ENCODE results near the gene RSU1. TPM values are rescaled to one million over a fixed set of nuclear protein-coding genes. Genes with fewer than 3 reads are reported as not detected.

RSU1 gene
- polyA plus RNA-seq, 3 donors: 45.7 to 111 (median 100) TPM

GRCh38 chr10:16674147-16674703 lies 143.0 kb downstream of the RSU1 start:
- H2AFZ ChIP-seq (ENCODE audit: insufficient read depth, low read depth, low read length, poor library complexity, severe bottlenecking): no peak overlapping the region
- H3K4me3 ChIP-seq (replicated peaks in 1 of 3; ENCODE audit: low read depth in 2 of 3, low read length in 3 of 3): no peak overlapping the region
- no peaks in the 10 kb centered on the region for H4K20me1 ChIP-seq (ENCODE audit: insufficient read depth, low read length)
- no peak overlapping the region for H3K4me3 Mint-ChIP-seq
- H3K27ac Mint-ChIP-seq: no peak overlapping the region
- DNase-seq: no peak
- peaks cover 0 to 3% (median 1%) of the 10 kb centered on the region in 3 donors for H3K27me3 Mint-ChIP-seq (ENCODE audit: low read depth in 3 of 3)
- H3K4me1 ChIP-seq (ENCODE audit: control insufficient read depth in 1 of 2, insufficient read depth in 2 of 2, low read length in 2 of 2): no peaks in the 10 kb centered on the region
- H3K36me3 Mint-ChIP-seq: peaks cover 17 to 24% of the 10 kb centered on the region in 2 donors
- peaks cover 0 to 8% (median 5%) of the 10 kb centered on the region in 7 donors for H3K9me3 Mint-ChIP-seq
- H3K4me2 ChIP-seq (replicated peaks; ENCODE audit: extremely low read depth, low read length, poor library complexity, severe bottlenecking): no peak overlapping the region
- intact Hi-C loops (cut with micrococcal nuclease): no loop called here
- no peaks in the 10 kb centered on the region for H3K9me3 ChIP-seq (replicated peaks in 1 of 2; ENCODE audit: control insufficient read depth in 1 of 2, insufficient read depth in 1 of 2, low read length in 2 of 2)
- no peak for TF ChIP-seq CTCF (IDR thresholded peaks at IDR 0.05)
- no peaks in the 10 kb centered on the region for H3K27me3 ChIP-seq (ENCODE audit: control insufficient read depth in 2 of 2, insufficient read depth in 2 of 2, low read length in 2 of 2)
- H3K79me2 ChIP-seq (ENCODE audit: insufficient read depth, low read length): no peaks in the 10 kb centered on the region
- no peak overlapping the region for H3K27ac ChIP-seq (ENCODE audit: low read depth in 1 of 2, low read length in 2 of 2)
- H3K4me1 Mint-ChIP-seq: no peaks in the 10 kb centered on the region
- H3K9ac ChIP-seq (ENCODE audit: insufficient read depth, low read length, poor library complexity, severe bottlenecking): no peak overlapping the region
- WGBS (ENCODE audit: insufficient coverage): 98% methylated on average over 7 of the region's 9 CpGs
- no peaks in the 10 kb centered on the region for H3K36me3 ChIP-seq (replicated peaks in 1 of 2; ENCODE audit: control insufficient read depth in 1 of 2, insufficient read depth in 2 of 2, low read length in 2 of 2)

- Histone ChIP-seq H3K79me2 (ENCODE audit: insufficient read depth, low read length) (no peaks in the 10 kb centered on the region), H3K4me1 (ENCODE audit: control insufficient read depth in 1 of 2, insufficient read depth in 2 of 2, low read length in 2 of 2) (no peaks in the 10 kb centered on the region), H3K27ac (ENCODE audit: low read depth in 1 of 2, low read length in 2 of 2) (no peak overlapping the region), H3K9ac (ENCODE audit: insufficient read depth, low read length, poor library complexity, severe bottlenecking) (no peak overlapping the region), H2AFZ (ENCODE audit: insufficient read depth, low read depth, low read length, poor library complexity, severe bottlenecking) (no peak overlapping the region), H3K4me3 (replicated peaks in 1 of 3; ENCODE audit: low read depth in 2 of 3, low read length in 3 of 3) (no peak overlapping the region), H3K36me3 (replicated peaks in 1 of 2; ENCODE audit: control insufficient read depth in 1 of 2, insufficient read depth in 2 of 2, low read length in 2 of 2) (no peaks in the 10 kb centered on the region), H3K27me3 (ENCODE audit: control insufficient read depth in 2 of 2, insufficient read depth in 2 of 2, low read length in 2 of 2) (no peaks in the 10 kb centered on the region), H3K4me2 (replicated peaks; ENCODE audit: extremely low read depth, low read length, poor library complexity, severe bottlenecking) (no peak overlapping the region), H3K9me3 (replicated peaks in 1 of 2; ENCODE audit: control insufficient read depth in 1 of 2, insufficient read depth in 1 of 2, low read length in 2 of 2) (no peaks in the 10 kb centered on the region), H4K20me1 (ENCODE audit: insufficient read depth, low read length) (no peaks in the 10 kb centered on the region)
- H3K27me3 Mint-ChIP-seq (ENCODE audit: low read depth in 3 of 3): peaks cover 0 to 3% (median 0%) of the 10 kb centered on the region in 3 donors
- 100% methylated on average over 6 of the region's 6 CpGs for WGBS (ENCODE audit: insufficient coverage)
- H3K36me3 Mint-ChIP-seq: peaks cover 18 to 26% of the 10 kb centered on the region in 2 donors
- H3K27ac Mint-ChIP-seq: no peak overlapping the region
- H3K4me1 Mint-ChIP-seq: no peaks in the 10 kb centered on the region
- TF ChIP-seq CTCF (IDR thresholded peaks at IDR 0.05): no peak
- no peak overlapping the region for H3K4me3 Mint-ChIP-seq
- DNase-seq: no peak
- peaks cover 0 to 8% (median 5%) of the 10 kb centered on the region in 7 donors for H3K9me3 Mint-ChIP-seq
- intact Hi-C loops (cut with micrococcal nuclease): no loop called here
Observed at GRCh38 chr10:16673443-16673842, 143.8 kb downstream of the RSU1 start.
